ENCODE measurements around the gene FCN2. TPM values are rescaled to one million over a fixed set of nuclear protein-coding genes. Genes with fewer than 3 reads are reported as not detected.

Gene FCN2
- polyA plus RNA-seq, 1 donor (not counting 4 experiments of a cell fraction or from before 2014, with no cell fraction given) = not detected

GRCh38 chr9:134840511-134840910, 40.1 kb upstream of the FCN2 start:
- Histone ChIP-seq H2AFZ (ENCODE audit: control insufficient read depth, low read length) (no peak overlapping the region), H3K27me3 (ENCODE audit: control insufficient read depth, extremely low read depth, insufficient read depth, low read length) (no peaks in the 10 kb centered on the region), H3K9me3 (ENCODE audit: control insufficient read depth, low read depth, low read length) (no peaks in the 10 kb centered on the region), H3K9me1 (ENCODE audit: control insufficient read depth, extremely low read depth, insufficient read depth, low read length) (no peaks in the 10 kb centered on the region), H3K79me2 (ENCODE audit: control insufficient read depth, insufficient read depth, low read length) (no peaks in the 10 kb centered on the region), H3K9ac (ENCODE audit: control insufficient read depth, extremely low read depth, insufficient read depth, low read length) (no peak overlapping the region), H3K36me3 (ENCODE audit: control insufficient read depth in 2 of 2, extremely low read depth in 1 of 2, insufficient read depth in 2 of 2, low read length in 2 of 2) (no peaks in the 10 kb centered on the region), H3K4me3 (ENCODE audit: control insufficient read depth in 2 of 3, extremely low read depth in 1 of 3, insufficient read depth in 2 of 3, low read depth in 1 of 3, low read length in 3 of 3) (no peak overlapping the region), H3K4me1 (ENCODE audit: control insufficient read depth, extremely low read depth, insufficient read depth, low read length) (no peaks in the 10 kb centered on the region), H3K4me2 (ENCODE audit: control insufficient read depth, extremely low read depth, insufficient read depth, low read depth, low read length) (no peak overlapping the region), H4K20me1 (ENCODE audit: control insufficient read depth, extremely low read depth, insufficient read depth, low read length) (no peaks in the 10 kb centered on the region), H3K27ac (ENCODE audit: control insufficient read depth, insufficient read depth, low read length) (no peak overlapping the region)
- FAIRE-seq (no peak), DNase-seq (ENCODE audit: low read depth, low spot score) (no peak)
- TF ChIP-seq CTCF (optimal IDR thresholded peaks at IDR 0.05 in 1 of 3, IDR thresholded peaks at IDR 0.05 in 1 of 3, conservative IDR thresholded peaks at IDR 0.05 in 1 of 3; ENCODE audit: extremely low read depth in 1 of 3, insufficient read depth in 2 of 3, low read length in 3 of 3) = no peak
- no peak for TF ChIP-seq EZH2 (IDR thresholded peaks at IDR 0.05; ENCODE audit: low read length)
- dilution Hi-C loops (cut with MboI; ENCODE audit: extremely low pct_ligation_motif_present, low sequenced_read_pairs) = no loop called here

GRCh38 chr9:134841180-134841904, 39.3 kb upstream of the FCN2 start:
- no peaks in the 10 kb centered on the region for H3K9me1 ChIP-seq (ENCODE audit: control insufficient read depth, extremely low read depth, insufficient read depth, low read length)
- no peaks in the 10 kb centered on the region for H3K79me2 ChIP-seq (ENCODE audit: control insufficient read depth, insufficient read depth, low read length)
- H3K4me3 ChIP-seq (ENCODE audit: control insufficient read depth in 2 of 3, extremely low read depth in 1 of 3, insufficient read depth in 2 of 3, low read depth in 1 of 3, low read length in 3 of 3) = no peak overlapping the region
- no peak overlapping the region for H2AFZ ChIP-seq (ENCODE audit: control insufficient read depth, low read length)
- TF ChIP-seq CTCF (optimal IDR thresholded peaks at IDR 0.05 in 1 of 3, IDR thresholded peaks at IDR 0.05 in 1 of 3, conservative IDR thresholded peaks at IDR 0.05 in 1 of 3; ENCODE audit: extremely low read depth in 1 of 3, insufficient read depth in 2 of 3, low read length in 3 of 3) (no peak), EZH2 (IDR thresholded peaks at IDR 0.05; ENCODE audit: low read length) (no peak)
- H3K4me2 ChIP-seq (ENCODE audit: control insufficient read depth, extremely low read depth, insufficient read depth, low read depth, low read length) = no peak overlapping the region
- H3K27ac ChIP-seq (ENCODE audit: control insufficient read depth, insufficient read depth, low read length) = no peak overlapping the region
- H3K9me3 ChIP-seq (ENCODE audit: control insufficient read depth, low read depth, low read length) = no peaks in the 10 kb centered on the region
- no peaks in the 10 kb centered on the region for H3K36me3 ChIP-seq (ENCODE audit: control insufficient read depth in 2 of 2, extremely low read depth in 1 of 2, insufficient read depth in 2 of 2, low read length in 2 of 2)
- no peaks in the 10 kb centered on the region for H3K4me1 ChIP-seq (ENCODE audit: control insufficient read depth, extremely low read depth, insufficient read depth, low read length)
- H3K27me3 ChIP-seq (ENCODE audit: control insufficient read depth, extremely low read depth, insufficient read depth, low read length) = no peaks in the 10 kb centered on the region
- FAIRE-seq (no peak), DNase-seq (ENCODE audit: low read depth, low spot score) (no peak)
- H3K9ac ChIP-seq (ENCODE audit: control insufficient read depth, extremely low read depth, insufficient read depth, low read length) = no peak overlapping the region
- dilution Hi-C loops (cut with MboI; ENCODE audit: extremely low pct_ligation_motif_present, low sequenced_read_pairs) = no loop called here
- no peaks in the 10 kb centered on the region for H4K20me1 ChIP-seq (ENCODE audit: control insufficient read depth, extremely low read depth, insufficient read depth, low read length)

All from keratinocyte (primary cell).